A673 (cell line): ENCODE data around the gene NLN. TPM values are rescaled to one million over a fixed set of nuclear protein-coding genes. Genes with fewer than 3 reads are reported as not detected.

Experiments used
- BruUV-seq: library from RNA; stranded (reverse); fragments of 400-500 nt; replicated peaks from 2 replicates; lab custom pipeline; 2021; lab: Mats Ljungman, UMichigan
- CTCF ChIA-PET: fragments of 300-600 bp; sonication (Branson Sonifier 250); formaldehyde crosslinking; loops from one replicate; lab custom pipeline; 2022; ENCODE audit warnings: antibody characterized with exemption; lab: Charles Lee
- POLR2A ChIA-PET: fragments of 300-600 bp; sonication (Branson Sonifier 250); formaldehyde crosslinking; loops from one replicate; lab custom pipeline; 2022; ENCODE audit warnings: antibody characterized with exemption; ENCODE audit not compliant: low non-redundant PET; lab: Charles Lee
- DNase-seq: peaks from one replicate; pipeline ENCODE4 v3.0.0-alpha.2; 2015; ENCODE audit warnings: low spot score
- H3K27ac ChIP-seq: fragments of 200-600 bp; sonication (generic); 2 replicates; pipeline ENCODE4 v1.5.1; 2016; ENCODE audit warnings: mixed run types, low read depth, mild to moderate bottlenecking, mixed read lengths, antibody characterized with exemption, low read length; ENCODE audit not compliant: poor library complexity, severe bottlenecking
- H3K27me3 ChIP-seq: fragments of 200-600 bp; sonication (generic); replicated peaks from 2 replicates; pipeline ENCODE4 v1.6.1; 2017; ENCODE audit warnings: mixed run types, low read depth, mild to moderate bottlenecking, mixed read lengths, antibody characterized with exemption, low read length; ENCODE audit not compliant: insufficient read depth, poor library complexity
- H3K36me3 ChIP-seq: fragments of 200-600 bp; sonication (generic); 2 replicates; pipeline ENCODE4 v1.6.1; 2016; ENCODE audit warnings: mixed run types, mild to moderate bottlenecking, mixed read lengths, antibody characterized with exemption, low read length; ENCODE audit not compliant: insufficient read depth, poor library complexity, severe bottlenecking
- H3K4me1 ChIP-seq: fragments of 200-600 bp; sonication (generic); 2 replicates; pipeline ENCODE4 v1.6.1; 2017; ENCODE audit warnings: mixed run types, mild to moderate bottlenecking, mixed read lengths, antibody characterized with exemption, low read length; ENCODE audit not compliant: insufficient read depth, poor library complexity, severe bottlenecking
- H3K4me3 ChIP-seq: fragments of 200-600 bp; sonication (generic); 2 replicates; pipeline ENCODE4 v1.5.1; 2016; ENCODE audit warnings: low read depth, mixed run types, mild to moderate bottlenecking, mixed read lengths, low read length; ENCODE audit not compliant: poor library complexity, severe bottlenecking
- H3K9me3 ChIP-seq: fragments of 200-600 bp; sonication (generic); 2 replicates; pipeline ENCODE4 v1.6.1; 2016; ENCODE audit warnings: mixed run types, low read depth, mild to moderate bottlenecking, mixed read lengths, antibody characterized with exemption, low read length; ENCODE audit not compliant: poor library complexity, severe bottlenecking
- EZH2 ChIP-seq: fragments of 200-600 bp; sonication (generic); IDR thresholded peaks from 2 replicates; pipeline ENCODE4 v1.6.1; 2017; ENCODE audit warnings: borderline replicate concordance, low read depth, mild to moderate bottlenecking, mixed read lengths, antibody characterized with exemption, low read length; ENCODE audit not compliant: poor library complexity, severe bottlenecking
- intact Hi-C: fragments of 100-400 bp; cut with micrococcal nuclease; formaldehyde crosslinking; loops from one replicate; pipeline ENCODE4 v1.10.0; 2022; ENCODE audit not compliant: unreplicated experiment
- total RNA-seq: library from RNA; stranded (reverse); gene quantifications from 2 replicates; pipeline ENCODE4 v1.2.3, GENCODE V29; 2021
- TF ChIP-seq, protein P1 (sequence below): fragments of 300-800, 200-600 bp; sonication (generic); conservative IDR thresholded peaks from 2 replicates; pipeline ENCODE4 v1.5.1; 2017; ENCODE audit warnings: low read depth, mild to moderate bottlenecking, antibody characterized with exemption, low read length, moderate library complexity, mixed read lengths

The NLN gene
- total RNA-seq, 1 experiment from 2014 or later = 99.9 TPM

DNA sequence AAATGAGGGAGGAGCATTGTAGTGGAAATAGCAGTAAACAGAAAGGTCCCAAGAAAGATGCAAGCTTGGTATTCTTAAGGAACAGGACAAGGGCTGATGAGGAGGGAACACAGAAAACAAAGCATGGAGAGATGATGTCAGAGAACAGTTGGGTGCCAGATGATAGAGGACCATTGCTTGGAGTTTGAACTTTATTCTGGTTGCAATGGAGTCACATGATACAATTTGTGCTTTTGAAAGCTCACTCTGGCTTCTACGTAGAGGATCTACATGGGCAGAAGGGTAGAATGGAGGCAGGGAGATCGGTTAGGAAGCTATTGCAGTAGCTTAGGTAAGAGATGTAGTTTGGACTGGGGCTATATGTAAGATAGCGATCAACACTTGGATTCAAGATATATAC lies 39.9 kb upstream of the NLN start:
- Histone ChIP-seq H3K27me3 (no peaks in the 10 kb centered on the region), H3K4me1 (no peaks in the 10 kb centered on the region), H3K4me3 (no peak overlapping the region), H3K27ac (no peak overlapping the region), H3K9me3 (no peaks in the 10 kb centered on the region), H3K36me3 (peaks cover 8% of the 10 kb centered on the region)
- intact Hi-C loops = no loop called here
- TF ChIP-seq, protein P1, sequence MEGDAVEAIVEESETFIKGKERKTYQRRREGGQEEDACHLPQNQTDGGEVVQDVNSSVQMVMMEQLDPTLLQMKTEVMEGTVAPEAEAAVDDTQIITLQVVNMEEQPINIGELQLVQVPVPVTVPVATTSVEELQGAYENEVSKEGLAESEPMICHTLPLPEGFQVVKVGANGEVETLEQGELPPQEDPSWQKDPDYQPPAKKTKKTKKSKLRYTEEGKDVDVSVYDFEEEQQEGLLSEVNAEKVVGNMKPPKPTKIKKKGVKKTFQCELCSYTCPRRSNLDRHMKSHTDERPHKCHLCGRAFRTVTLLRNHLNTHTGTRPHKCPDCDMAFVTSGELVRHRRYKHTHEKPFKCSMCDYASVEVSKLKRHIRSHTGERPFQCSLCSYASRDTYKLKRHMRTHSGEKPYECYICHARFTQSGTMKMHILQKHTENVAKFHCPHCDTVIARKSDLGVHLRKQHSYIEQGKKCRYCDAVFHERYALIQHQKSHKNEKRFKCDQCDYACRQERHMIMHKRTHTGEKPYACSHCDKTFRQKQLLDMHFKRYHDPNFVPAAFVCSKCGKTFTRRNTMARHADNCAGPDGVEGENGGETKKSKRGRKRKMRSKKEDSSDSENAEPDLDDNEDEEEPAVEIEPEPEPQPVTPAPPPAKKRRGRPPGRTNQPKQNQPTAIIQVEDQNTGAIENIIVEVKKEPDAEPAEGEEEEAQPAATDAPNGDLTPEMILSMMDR = no peak
- TF ChIP-seq EZH2 = no peak
- DNase-seq = no peak
- no TSS peak for BruUV-seq
- POLR2A ChIA-PET = no interaction called here
- CTCF ChIA-PET = no interaction called here

DNA sequence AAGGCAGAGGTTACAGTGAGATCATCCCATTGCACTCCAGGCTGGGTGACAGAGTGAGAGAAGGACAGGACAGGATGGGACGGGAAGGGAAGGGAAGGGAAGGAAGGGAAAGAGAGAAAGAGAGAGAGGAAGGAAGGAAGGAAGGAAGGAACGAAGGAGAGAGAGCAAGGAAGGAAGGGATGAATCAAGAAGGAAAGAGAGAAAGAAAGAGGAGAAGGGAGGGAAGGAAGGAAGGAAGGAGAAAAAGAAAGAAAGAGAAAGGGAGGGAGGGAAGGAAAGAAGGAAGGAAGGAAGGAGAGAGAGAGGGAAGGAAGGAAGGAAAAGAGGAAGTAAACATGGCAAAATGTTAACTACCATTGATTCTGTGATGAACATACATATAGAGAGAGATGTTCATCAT lies 28.9 kb upstream of the NLN start:
- intact Hi-C loops = no loop called here
- H3K27me3 ChIP-seq = no peaks in the 10 kb centered on the region
- no peak overlapping the region for H3K4me3 ChIP-seq
- DNase-seq = no peak
- ChIA-PET POLR2A (no interaction called here), CTCF (no interaction called here)
- BruUV-seq = no TSS peak
- H3K4me1 ChIP-seq = no peaks in the 10 kb centered on the region
- no peaks in the 10 kb centered on the region for H3K36me3 ChIP-seq
- no peak for TF ChIP-seq EZH2
- TF ChIP-seq, protein P1 = no peak
- no peaks in the 10 kb centered on the region for H3K9me3 ChIP-seq
- H3K27ac ChIP-seq = no peak overlapping the region

DNA sequence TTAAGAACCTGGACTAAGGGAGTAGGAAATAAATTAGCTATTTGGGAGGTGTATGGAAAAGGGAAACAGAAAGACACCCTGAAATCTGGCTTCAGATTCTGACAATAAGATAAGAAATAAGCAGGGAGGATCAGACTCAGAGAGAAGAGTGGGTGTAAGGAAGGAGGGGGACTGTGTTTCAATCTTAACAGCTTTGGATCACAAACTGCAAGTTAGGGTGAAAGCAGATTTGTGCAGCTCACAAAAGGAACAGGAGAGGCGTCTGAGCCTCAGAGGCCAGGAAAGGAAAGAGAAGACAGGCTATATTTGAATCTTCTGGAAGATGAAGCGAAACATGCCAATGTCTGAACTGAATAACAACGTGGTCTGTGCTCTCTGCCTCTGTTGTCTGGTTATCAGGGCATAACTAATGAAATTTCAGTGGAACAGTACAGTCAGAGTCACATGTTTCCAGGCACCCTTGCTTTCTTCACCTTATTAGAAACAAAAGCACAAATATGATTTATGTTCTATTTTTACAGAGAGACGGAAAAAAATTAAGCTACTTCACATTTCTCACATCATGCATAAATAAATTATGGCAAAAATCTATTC lies 26.7 kb upstream of the NLN start:
- CTCF ChIA-PET = no interaction called here
- TF ChIP-seq, protein P1 = no peak
- no peak for TF ChIP-seq EZH2
- Histone ChIP-seq H3K27ac (no peak overlapping the region), H3K9me3 (no peaks in the 10 kb centered on the region), H3K4me3 (no peak overlapping the region), H3K4me1 (no peaks in the 10 kb centered on the region), H3K36me3 (peaks cover 4% of the 10 kb centered on the region), H3K27me3 (no peaks in the 10 kb centered on the region)
- no peak for DNase-seq
- POLR2A ChIA-PET = interaction anchor here (0.7 kb wide), 1 partner anchor 449 kb away, joined by 3 read pairs; no protein-coding TSS in a partner anchor
- intact Hi-C loops = no loop called here
- no TSS peak for BruUV-seq
